Measurements from ENCODE around the gene TST.
A peak's percentile ranks its signal among the peaks of the same experiment; 100 is the strongest.

The TST gene

DNA sequence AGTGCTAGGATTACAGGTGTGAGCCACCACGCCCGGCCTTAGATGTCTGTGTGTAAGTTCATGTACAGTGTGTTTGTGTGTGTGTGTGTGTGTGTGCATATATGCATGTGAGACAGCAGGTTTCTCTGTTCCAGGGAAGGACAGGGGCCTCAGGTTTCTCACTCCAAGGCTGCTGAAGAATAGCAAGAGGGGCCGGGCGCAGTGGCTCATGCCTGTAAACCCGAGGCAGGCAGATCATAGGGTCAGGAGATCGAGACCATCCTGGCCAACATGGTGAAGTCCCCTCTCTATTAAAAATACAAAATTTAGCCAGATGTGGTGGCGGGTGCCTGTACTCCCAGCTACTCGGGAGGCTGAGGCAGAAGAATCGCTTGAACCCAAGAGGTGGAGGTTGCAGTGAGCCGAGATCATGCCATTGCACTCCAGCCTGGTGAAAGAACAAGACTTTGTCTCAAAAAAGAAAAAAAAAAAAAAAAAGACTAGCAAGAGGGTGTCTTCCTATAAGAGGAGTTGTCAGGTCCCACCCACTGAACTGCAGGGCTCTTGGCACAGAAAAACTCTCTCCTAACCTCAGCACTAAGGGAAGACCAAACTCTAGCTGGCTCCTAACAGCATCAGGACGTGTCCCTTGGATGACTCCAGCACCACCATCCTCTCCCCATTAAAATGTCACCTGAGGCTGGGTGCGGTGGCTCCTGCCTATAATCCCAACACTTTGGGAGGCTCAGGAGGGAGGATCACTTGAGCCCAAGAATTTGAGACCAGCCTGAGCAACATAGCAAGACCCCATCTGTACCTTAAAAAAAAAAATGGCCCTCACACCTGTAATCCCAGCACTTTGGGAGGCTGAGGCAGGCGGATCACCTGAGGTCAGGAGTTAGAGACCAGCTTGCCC is 40.0 kb downstream of the TST start:
- no peak for DNase-seq

- DNase-seq, result peak; percentile 87
These were observed 41.1 kb downstream of the TST start for GRCh38 chr22:36977947-36978660.

DNA sequence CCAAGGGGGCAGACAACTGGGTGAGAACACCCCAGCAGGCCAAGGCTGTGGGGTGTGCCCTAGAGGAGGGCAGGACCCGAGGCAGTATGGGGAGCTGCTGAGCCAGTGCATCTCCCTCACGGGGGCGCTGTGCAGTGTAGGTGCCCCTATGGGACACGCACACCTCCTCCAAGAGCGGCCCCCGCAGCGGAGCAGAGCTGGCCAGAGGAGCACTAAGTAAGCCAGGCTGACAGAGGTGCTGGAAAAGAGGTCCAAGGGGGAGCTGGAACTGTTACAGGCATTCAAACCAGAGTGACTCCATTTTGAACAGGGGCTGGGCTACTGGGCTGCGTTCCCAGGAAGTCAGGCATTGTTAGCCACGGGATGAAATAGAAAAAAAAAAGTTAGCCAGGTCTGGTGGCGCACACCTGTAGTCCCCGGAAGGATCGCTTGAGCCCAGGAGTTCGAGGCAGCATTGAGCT is 41.8 kb downstream of the TST start:
- peak; percentile 72 for DNase-seq

- DNase-seq, result no peak
These were observed 42.6 kb downstream of the TST start for GRCh38 chr22:36976606-36977005.

DNA sequence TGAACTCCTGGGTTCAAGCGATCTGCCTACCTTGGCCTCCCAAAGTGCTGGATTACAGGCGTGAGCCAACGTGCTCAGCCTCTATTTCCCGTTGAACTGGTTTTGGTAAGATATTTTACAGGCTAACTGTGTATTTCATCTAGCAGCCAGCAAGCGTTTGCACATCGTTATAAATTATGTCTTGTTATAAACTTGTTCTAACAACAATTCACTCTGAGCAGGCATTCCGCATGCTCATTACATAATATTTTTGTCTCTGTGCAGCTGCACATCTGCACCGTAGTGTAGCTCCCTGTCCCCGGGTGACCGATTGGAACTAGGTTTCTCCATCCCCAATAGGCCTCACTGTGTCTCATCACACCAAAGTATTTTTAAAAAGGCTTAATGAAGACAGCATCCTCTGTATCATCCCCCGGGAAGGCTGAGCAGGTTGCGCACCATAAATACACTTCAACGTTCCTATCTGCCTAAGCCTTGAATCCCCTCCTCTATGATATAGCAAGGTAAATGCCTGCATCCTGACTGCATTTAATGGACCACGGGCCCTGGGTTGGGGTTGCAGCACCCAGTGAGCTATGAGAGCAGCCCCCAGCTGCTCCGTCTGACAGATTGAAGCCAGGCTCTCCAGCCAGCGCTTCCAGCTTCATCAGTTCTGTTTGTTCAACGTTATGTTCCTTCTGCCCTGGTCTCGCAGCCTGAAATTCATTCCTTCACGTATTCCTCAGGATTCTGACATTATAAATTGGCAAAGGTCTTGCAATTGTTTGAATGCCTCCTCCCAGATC is 47.7 kb downstream of the TST start:
- DNase-seq, result no peak

GRCh38 chr22:36968249-36968964 is 50.8 kb downstream of the TST start:
- DNase-seq, result no peak

GRCh38 chr22:36966851-36967540 is 52.3 kb downstream of the TST start:
- DNase-seq, result no peak

DNA sequence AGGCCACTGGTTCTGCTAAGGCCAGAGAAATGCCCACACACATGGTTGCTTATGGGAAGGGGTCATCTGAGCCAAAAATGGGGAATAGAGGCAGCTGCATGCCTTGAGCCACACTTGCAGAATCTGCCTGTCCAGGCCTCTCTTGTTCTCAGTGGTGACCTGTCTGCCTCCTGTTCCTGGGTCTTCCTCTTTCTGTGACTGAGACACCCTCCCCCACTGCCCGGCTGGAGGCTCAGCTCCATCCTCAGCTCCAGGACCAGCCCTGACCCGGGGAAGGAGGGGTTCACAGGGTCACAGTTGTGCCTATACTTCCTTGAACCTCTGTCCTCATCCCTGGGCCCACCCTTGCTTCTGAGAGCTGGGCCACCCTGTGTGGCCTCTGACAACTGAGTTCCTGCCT is 53.6 kb downstream of the TST start:
- no peak for DNase-seq

GRCh38 chr22:36964106-36964505 is 55.1 kb downstream of the TST start:
- no peak for DNase-seq

GRCh38 chr22:36963302-36963701 is 55.9 kb downstream of the TST start:
- no peak for DNase-seq

DNA sequence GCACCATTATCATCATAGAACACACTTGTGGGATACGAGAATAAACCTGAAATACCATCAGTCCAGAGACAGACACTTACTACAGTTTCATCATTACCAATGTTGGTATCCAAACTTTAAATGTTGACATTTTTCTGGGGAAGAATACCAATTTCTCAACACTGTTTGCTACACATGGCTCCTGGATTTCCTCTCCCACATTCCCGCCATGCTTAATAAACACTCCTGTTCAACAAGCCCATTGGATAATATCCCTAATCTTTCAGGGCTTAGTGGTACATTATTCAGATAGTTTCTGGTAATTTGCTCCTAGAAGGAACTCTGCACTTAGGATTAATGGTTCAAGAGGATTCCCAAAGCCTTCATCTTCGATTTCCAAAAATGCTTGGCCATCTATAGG is 57.6 kb downstream of the TST start:
- DNase-seq, result no peak

Data from COR-L47 (cell line).